Thymus (tissue), 11 donors: ENCODE measurements around the gene FKTN. TPM values are rescaled to one million over a fixed set of nuclear protein-coding genes. Genes with fewer than 3 reads are reported as not detected.
"Not testable (repeated sequence)": the region's sequence is repeated elsewhere in the genome, so short reads cannot be mapped to it uniquely, and the experiment has no call there.

ENCODE experiments used
- DNase-seq, 9 donors: peaks; one replicate each; pipeline ENCODE4 v3.0.0-alpha.2; 2013; ENCODE audit warnings: low spot score in 9 of 9, low read depth in 6 of 9, missing footprints in 1 of 9
- H3K27ac ChIP-seq, 2 donors: one replicate each; pipeline ENCODE4 v1.5.1; 2013; ENCODE audit warnings: control low read depth in 1 of 2, low read depth in 1 of 2, low read length in 1 of 2, mild to moderate bottlenecking in 1 of 2, moderate library complexity in 1 of 2
- H3K27me3 ChIP-seq, 2 donors: one replicate each; pipeline ENCODE4 v1.5.1; 2013; ENCODE audit warnings: low read length in 1 of 2; ENCODE audit not compliant: control insufficient read depth in 2 of 2, insufficient read depth in 1 of 2
- H3K36me3 ChIP-seq, 2 donors: one replicate each; pipeline ENCODE4 v1.5.1; 2013; ENCODE audit warnings: low read length in 1 of 2, mild to moderate bottlenecking in 1 of 2, moderate library complexity in 1 of 2; ENCODE audit not compliant: control insufficient read depth in 2 of 2, insufficient read depth in 2 of 2
- H3K4me1 ChIP-seq, 2 donors: one replicate each; pipeline ENCODE4 v1.5.1; 2013; ENCODE audit warnings: low read length in 2 of 2; ENCODE audit not compliant: control insufficient read depth in 2 of 2, insufficient read depth in 2 of 2
- H3K4me3 ChIP-seq, 2 donors: one replicate each; pipeline ENCODE4 v1.5.1; 2013; ENCODE audit warnings: low read length in 2 of 2, control low read depth in 1 of 2, mild to moderate bottlenecking in 1 of 2
- H3K9me3 ChIP-seq, 2 donors: one replicate each; pipeline ENCODE4 v1.5.1; 2013; ENCODE audit warnings: low read length in 1 of 2, mild to moderate bottlenecking in 1 of 2; ENCODE audit not compliant: control insufficient read depth in 2 of 2, insufficient read depth in 1 of 2
- WGBS: extraction: QIAGEN DNeasy Blood & Tissue Kit; methylation state at CpG from one replicate; pipeline ENCODE4 v1.1.7; 2013; 5-methylcytosine and 5-hydroxymethylcytosine counted together
- polyA plus RNA-seq: library from polyadenylated mRNA; stranded (reverse); fragments of 200-250 nt; gene quantifications from one replicate; pipeline ENCODE4 v1.2.3, GENCODE V29; 2013
- total RNA-seq: library from RNA; stranded (reverse); fragments of 120-200 nt; gene quantifications from one replicate; pipeline ENCODE4 v1.2.4, GENCODE V29; 2013
- donor health status: healthy.

Gene FKTN
- total and polyA plus RNA-seq, 2 donors = 7.1 to 7.3 TPM

DNA sequence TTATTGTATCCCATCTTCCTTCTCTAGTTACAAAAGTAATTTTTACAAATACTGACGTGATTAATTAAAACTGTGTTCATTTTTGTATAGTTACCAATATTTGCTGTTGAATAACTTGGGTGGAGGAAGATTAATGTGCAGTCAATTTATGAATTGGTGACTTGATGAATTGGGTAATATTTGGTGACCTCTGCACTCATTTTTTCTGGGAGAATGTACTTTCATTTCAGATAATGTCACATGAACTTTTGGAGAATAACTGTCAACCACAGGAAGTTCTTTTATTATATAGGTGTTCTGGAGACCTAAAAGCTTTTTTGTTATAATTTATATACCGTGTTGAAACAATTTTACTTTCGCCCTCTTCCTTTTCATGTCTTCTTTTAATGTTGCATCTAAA, 26.4 kb upstream of the FKTN start:
- no peaks in the 10 kb centered on the region for H3K36me3 ChIP-seq
- H3K4me1 ChIP-seq = no peaks in the 10 kb centered on the region
- no peak overlapping the region for H3K27ac ChIP-seq
- no peak overlapping the region for H3K4me3 ChIP-seq
- H3K9me3 ChIP-seq = no peaks in the 10 kb centered on the region
- WGBS = 48% methylated on average over 3 of the region's 3 CpGs
- peak in 1 of 9 donors; percentile 5 for DNase-seq
- H3K27me3 ChIP-seq = no peaks in the 10 kb centered on the region

DNA sequence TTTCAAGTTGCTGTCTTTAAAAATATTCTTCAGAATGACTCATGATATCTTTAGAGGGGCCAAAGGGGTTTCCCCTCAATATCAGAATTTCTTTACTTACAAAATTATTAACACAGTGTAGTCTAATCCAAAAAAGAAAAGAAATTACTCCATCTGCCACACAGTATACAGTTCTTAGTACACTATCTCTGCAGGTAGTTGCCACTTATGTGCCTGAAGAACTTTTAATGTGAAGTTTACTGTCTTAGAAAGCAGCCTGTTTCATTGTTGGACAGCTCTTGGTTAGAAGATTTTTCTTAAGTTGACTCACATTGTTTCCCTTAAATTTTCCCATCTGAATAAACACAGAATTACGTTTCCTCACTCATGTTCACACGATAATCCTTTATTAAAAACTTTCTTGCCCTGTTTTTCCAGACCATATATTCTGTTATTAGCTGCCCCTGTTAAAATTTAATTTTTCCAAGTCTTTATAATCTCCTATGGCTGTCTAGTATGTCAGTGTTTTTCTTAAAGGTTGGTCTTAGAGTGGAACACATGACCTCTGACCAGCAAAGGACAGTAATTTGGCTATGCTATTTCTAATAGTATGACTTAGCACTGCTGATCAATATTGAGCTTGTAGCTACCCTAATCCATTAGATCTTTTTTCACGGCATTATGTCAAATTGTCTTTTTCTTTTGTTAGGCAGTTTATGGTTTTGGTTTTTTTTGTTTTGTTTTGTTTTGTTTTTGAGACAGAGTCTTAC, 21.8 kb upstream of the FKTN start:
- no peak overlapping the region for H3K4me3 ChIP-seq
- H3K36me3 ChIP-seq = no peaks in the 10 kb centered on the region
- no peaks in the 10 kb centered on the region for H3K4me1 ChIP-seq
- 98% methylated on average over 3 of the region's 3 CpGs for WGBS
- H3K9me3 ChIP-seq = no peaks in the 10 kb centered on the region
- H3K27me3 ChIP-seq = no peaks in the 10 kb centered on the region
- no peak overlapping the region for H3K27ac ChIP-seq
- no peak for DNase-seq

DNA sequence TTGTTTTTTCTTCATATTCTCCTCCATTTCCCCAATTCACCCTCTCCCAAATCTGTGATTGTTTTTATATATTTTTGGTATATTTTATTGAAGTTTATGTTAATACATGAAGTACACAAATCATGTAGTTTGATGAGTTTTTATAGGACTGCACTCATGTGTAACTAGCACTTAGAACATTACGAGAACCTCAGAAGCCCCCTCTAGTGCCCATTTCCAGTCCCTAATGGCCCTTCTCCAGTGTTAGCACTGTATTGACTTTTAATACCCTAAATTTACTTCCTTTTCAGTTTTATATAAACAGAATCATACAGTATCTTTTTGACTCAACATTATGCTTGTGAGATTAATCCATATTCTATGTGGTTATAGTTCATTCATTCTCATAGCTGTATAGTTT, 18.5 kb upstream of the FKTN start:
- DNase-seq = no peak
- H3K27ac ChIP-seq = no peak overlapping the region
- no peaks in the 10 kb centered on the region for H3K4me1 ChIP-seq
- no peaks in the 10 kb centered on the region for H3K9me3 ChIP-seq
- no peaks in the 10 kb centered on the region for H3K27me3 ChIP-seq
- no peak overlapping the region for H3K4me3 ChIP-seq
- WGBS = 100% methylated on average over 1 of the region's 1 CpG
- no peaks in the 10 kb centered on the region for H3K36me3 ChIP-seq

DNA sequence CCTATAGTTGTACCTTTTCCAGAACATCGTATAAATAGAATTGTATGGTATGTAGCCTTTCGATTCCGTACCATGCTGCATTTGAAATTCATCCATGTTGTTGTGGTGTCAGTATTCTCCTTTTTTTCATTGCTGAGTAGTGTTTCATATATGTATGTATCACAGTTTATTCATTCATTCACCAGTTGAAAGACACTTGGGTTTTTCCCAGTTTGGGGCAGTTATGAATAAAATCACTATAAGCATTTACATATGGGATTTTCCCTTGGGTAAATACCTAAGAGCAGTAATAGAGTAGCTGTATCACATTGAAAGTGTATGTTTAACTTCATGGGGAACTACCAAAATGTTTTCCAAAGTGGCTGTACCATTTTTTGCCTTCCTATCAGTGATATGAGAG, 16.1 kb upstream of the FKTN start:
- Histone ChIP-seq H3K9me3 (no peaks in the 10 kb centered on the region), H3K36me3 (no peaks in the 10 kb centered on the region), H3K4me1 (no peaks in the 10 kb centered on the region), H3K27ac (no peak overlapping the region), H3K27me3 (no peaks in the 10 kb centered on the region), H3K4me3 (no peak overlapping the region)
- 98% methylated on average over 3 of the region's 3 CpGs for WGBS
- no peak for DNase-seq

DNA sequence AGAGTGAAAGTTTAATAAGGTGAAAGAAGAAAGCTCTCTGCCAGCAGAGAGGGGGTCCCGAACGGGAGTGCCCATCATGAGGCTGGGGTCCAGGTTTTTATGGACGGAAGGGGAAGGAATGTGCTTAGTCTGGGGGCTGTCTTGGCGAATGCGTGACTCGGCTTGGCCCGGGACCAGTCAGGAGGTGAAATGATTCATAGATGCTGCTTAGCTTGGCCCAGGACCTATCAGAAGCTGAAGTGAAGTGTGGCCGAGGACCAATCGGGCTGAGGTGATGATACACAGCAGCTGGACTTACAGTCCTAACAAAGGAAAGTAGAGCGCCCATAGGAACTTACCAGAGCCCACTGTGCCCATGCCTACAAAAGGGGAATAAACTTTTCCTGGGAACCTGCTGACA, 3.9 kb upstream of the FKTN start:
- no peak overlapping the region for H3K4me3 ChIP-seq
- no peak overlapping the region for H3K27ac ChIP-seq
- no peaks in the 10 kb centered on the region for H3K9me3 ChIP-seq
- peaks cover 0 to 7% of the 10 kb centered on the region in 2 donors for H3K4me1 ChIP-seq
- WGBS = 96% methylated on average over 10 of the region's 10 CpGs
- H3K36me3 ChIP-seq = no peaks in the 10 kb centered on the region
- no peak for DNase-seq
- no peaks in the 10 kb centered on the region for H3K27me3 ChIP-seq

DNA sequence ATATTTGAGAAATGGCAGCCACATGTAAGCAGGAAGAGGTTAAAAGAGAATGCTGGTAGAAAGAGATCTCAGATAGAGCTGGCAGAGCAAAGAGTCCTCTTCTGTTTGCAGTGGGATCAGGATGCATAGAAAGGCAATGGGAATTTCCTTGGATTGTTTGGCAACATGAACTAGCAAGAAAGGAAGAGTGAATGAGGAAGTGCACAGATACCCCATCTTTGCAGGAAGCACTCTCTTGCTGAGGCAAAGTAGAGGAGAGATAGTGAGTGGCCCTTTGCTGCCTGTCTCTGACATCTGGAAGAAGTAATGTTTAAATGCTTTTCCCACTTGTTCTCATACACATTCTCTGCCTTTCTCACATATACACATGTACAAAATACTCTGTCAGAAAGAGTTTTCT, 14.5 kb downstream of the FKTN start:
- Histone ChIP-seq H3K27ac (no peak overlapping the region), H3K9me3 (no peaks in the 10 kb centered on the region), H3K27me3 (no peaks in the 10 kb centered on the region), H3K36me3 (no peaks in the 10 kb centered on the region), H3K4me3 (no peak overlapping the region), H3K4me1 (no peaks in the 10 kb centered on the region)
- DNase-seq = no peak

DNA sequence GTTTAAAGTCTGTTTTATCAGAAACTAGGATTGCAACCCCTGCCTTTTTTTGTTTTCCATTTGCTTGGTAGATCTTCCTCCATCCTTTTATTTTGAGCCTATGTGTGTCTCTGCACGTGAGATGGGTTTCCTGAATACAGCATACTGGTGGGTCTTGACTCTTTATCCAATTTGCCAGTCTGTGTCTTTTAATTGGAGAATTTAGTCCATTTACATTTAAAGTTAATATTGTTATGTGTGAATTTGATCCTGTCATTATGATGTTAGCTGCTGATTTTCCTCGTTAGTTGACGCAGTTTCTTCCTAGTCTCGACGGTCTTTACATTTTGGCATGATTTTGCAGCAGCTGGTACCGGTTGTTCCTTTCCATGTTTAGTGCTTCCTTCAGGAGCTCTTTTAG, 22.0 kb downstream of the FKTN start:
- H3K4me1 ChIP-seq, H3K36me3 ChIP-seq, H3K27me3 ChIP-seq, H3K4me3 ChIP-seq, DNase-seq, H3K9me3 ChIP-seq, H3K27ac ChIP-seq: not testable (repeated sequence)
- WGBS = over 99% methylated on average over 6 of the region's 6 CpGs

DNA sequence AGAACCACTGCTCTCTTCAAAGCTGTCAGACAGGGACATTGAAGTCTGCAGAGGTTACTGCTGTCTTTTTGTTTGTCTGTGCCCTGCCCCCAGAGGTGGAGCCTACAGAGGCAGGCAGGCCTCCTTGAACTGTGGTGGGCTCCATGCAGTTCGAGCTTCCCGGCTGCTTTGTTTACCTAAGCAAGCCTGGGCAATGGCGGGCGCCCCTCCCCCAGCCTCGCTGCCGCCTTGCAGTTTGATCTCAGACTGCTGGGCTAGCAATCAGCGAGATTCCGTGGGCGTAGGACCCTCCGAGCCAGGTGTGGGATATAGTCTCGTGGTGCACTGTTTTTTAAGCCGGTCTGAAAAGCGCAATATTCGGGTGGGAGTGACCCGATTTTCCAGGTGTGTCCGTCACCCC, 23.6 kb downstream of the FKTN start:
- not testable (repeated sequence) for DNase-seq, H3K9me3 ChIP-seq, H3K27me3 ChIP-seq, H3K36me3 ChIP-seq, H3K4me1 ChIP-seq, H3K4me3 ChIP-seq, H3K27ac ChIP-seq
- WGBS = 91% methylated on average over 16 of the region's 16 CpGs

DNA sequence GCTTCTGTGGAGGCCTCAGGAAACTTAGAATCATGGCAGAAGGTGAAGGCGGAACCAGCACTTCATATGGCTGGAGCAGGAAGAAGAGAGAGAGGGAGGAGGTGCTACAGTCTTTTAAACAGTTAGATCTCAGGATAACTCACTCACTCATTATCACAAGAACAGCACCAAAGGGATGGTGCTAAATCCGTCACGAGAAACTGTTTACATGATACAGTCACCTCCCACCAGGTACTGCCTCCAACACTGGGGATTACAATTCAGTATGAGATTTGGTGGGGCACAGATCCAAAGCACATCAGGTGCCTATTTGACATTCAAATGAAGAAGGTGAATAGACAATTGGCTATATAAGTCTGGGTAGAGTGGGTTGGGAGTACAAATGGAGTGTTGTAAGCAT, 35.2 kb downstream of the FKTN start:
- no peak for DNase-seq
- no peaks in the 10 kb centered on the region for H3K36me3 ChIP-seq
- 99% methylated on average over 3 of the region's 3 CpGs for WGBS
- H3K9me3 ChIP-seq = peaks cover 1 to 8% of the 10 kb centered on the region in 2 donors
- no peak overlapping the region for H3K27ac ChIP-seq
- H3K27me3 ChIP-seq = no peaks in the 10 kb centered on the region
- H3K4me3 ChIP-seq = no peak overlapping the region
- H3K4me1 ChIP-seq = no peaks in the 10 kb centered on the region
